GM19452 (cell line): ENCODE measurements around the gene RORB.

Experiments
- ATAC-seq: cut with Tn5 transposase; IDR thresholded peaks from one replicate; pipeline ENCODE4 v1.9.1; 2021; ENCODE audit not compliant: unreplicated experiment

RORB gene

DNA sequence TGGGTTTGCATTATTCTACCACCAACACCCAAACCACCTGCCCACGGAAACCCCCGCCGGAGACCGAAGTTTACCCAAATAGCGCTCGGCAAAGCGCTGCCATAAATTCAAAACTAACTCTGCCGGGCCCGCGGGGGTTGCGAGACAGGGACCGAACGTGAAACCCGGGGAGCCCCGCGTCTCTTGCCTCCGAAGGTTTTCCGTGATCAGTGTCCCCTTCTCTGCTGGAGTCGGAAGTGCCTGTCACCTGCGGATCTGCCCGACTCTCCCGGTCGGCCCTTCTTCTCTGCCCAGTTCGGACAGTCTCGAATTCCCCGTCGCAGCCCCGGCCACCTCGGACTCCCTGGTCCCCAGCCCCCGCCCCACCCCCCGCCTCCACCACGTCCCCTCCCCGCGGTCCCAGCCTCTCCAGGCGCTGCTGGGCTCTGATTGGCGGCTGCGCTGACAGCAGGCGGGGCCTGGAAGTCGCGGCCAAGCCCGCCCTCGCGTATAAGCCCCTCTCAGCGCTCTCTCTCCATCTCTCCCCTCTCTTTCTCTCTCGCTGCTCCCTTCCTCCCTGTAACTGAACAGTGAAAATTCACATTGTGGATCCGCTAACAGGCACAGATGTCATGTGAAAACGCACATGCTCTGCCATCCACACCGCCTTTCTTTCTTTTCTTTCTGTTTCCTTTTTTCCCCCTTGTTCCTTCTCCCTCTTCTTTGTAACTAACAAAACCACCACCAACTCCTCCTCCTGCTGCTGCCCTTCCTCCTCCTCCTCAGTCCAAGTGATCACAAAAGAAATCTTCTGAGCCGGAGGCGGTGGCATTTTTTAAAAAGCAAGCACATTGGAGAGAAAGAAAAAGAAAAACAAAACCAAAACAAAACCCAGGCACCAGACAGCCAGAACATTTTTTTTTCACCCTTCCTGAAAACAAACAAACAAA, at the start of gene RORB:
RORB (plus strand) TSS at position 517 of the 929 bp plus-strand sequence. CDS start 642 bp downstream, outside the sequence.
- peak; percentile 94 for ATAC-seq

DNA sequence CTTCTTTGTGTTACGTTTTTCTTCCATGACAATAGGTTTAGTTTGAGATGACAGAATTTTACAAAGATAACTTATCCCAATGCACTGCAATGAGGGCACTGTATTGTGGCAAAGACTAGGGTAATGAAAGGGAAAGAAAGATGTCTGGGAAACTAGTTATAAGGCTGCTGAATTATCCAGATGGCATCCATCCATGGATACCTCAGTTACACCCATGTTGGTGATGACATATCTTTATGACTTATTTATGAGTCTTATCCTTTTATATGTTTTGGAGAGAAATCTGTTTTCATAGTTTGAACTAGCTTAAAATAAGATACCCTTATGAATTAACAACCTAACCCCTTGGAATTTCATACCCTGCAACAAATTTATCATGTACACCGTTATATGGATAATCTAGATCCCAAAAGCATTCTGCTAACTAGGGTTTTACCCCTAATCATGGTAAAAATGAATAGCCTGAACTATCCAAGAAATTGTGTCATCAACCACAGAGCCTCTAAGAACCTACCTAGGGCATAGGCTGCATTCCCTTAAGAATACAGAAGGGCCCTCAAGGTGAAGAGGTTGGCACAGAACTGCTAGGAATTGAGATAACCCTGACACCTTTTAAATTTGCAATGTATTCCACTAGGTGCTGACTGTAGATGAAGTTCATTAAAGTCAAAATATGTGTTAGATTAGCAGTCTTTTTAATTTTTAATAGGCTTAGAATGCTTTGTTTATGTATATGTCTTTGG, 49.5 kb upstream of the RORB start:
- ATAC-seq: no peak

DNA sequence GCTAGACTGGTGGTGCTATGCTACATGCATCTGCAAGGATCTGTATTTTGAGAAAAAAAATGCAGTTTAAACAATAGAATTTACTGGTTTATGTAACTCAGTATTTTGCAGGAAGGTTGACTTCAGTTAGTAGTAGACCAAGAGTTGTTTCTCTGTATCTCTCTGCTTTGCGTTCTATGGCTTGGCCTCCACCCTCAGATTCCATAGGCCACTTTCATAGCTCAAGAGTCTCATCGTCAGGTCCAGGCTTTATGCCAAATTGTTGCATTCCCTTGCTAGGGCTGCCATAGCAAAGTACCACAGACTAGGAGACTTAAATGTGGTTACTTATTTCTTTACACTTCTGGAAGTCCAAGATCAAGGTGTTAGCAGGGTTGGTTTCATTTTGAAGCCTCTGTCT, 48.1 kb upstream of the RORB start:
- ATAC-seq: no peak

DNA sequence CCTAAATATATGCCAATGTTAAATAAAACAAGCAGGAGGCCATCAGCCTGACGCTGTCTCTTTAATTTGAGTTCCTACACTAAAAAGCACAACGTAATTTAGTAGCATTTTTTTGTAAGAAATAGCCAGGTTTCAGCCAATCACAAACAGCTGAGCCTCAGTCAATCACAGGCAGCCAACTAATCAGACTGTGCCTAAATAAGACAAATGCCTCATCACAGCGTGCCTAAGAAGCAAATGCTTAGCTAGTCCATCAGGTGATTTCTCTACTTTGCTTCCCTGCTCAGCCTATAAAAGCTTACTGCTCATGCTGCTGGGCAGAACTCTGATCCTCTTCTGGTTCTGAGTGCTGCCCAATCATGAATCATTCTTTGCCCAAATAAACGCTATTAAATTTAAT, 38.3 kb upstream of the RORB start:
- ATAC-seq: no peak

DNA sequence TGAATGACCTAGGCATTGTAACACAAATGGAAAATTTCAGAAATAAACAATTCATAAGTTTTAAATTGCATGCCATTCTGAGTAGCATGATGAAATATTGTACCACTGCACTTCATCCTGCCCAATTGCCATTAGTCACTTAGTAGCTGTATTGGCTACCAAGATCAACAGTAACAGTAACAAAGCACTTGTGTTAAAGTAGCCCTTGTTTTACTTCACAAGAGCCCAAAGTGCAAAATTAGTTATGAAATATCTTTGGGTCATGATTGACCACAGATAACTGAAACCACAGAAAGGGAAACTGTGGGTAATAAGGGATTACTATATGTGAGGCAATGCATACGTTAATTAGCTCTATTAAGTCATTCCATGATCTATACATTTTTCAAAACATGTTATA, 33.3 kb upstream of the RORB start:
- ATAC-seq: no peak

DNA sequence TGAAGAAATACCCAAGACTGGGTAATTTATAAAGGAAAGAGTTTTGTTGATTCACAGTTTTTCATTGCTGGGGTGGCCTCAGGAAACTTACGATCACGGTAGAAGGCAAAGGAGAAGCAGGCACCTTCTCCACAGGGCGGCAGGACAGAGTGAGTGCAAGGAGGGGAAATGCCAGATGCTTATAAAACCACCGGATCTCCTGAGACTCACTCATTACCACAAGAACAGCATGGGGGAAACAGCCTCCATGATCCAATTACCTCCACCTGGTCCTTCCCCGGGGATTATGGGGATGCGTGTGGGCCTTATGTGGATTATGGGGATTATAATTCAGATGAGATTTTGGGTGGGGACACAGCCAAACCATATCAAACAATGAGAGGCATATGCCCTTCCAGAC, 18.5 kb upstream of the RORB start:
- no peak for ATAC-seq

DNA sequence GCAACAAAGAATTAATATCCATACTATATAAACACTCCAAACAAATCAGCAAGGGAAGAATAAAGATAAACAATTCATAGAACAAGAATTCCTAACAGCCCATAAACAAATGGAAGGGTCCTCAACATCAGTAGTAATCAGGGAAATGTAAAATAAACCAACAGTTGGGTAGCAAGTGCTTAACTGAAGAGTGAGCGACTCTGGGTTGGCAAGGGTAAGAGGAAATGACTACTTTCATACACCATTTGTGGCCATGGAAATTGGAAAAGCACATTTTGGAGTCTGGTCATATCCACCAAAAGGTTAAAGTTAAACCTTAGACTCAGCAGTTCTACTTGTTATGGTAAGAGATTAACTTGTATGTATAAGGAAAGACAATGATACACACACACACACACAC, 17.4 kb upstream of the RORB start:
- ATAC-seq: no peak

DNA sequence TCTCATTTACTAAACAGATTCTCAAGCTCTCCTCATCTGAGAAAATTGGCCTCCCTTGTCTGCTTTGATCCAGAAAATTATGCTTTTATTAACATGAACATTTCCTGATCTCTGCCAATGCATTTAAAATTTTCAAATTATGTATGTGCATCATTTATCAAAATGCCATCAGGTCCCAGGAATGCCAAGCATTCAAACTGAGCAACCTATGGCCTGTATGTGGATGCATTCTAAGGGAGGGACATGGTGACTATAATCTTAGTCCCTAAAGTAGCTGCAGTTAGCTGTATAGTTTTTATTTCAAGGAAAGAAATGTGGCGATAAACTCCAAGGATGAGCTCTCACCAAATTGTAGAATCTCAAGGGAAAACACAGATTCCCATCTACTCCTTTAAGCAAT, 9.7 kb upstream of the RORB start:
- no peak for ATAC-seq

DNA sequence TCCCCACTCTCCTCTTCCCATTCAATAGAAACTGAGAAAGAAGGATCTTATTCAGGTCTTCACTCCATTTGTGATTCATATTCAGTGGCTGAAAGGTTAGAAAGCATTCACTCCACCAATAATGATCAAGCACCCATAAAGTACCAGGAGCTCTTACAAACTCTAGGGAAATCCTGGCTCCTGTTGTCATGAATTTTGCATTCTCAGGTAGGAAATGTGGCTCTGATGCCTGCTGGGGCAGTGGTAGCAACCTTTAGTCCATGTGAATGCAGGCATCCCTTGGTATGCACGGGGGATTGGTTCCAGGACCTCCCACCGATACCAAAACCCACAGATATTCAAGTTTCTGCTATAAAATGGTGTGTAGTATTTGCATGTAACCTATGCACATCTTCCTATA, 3.6 kb upstream of the RORB start:
- no peak for ATAC-seq

DNA sequence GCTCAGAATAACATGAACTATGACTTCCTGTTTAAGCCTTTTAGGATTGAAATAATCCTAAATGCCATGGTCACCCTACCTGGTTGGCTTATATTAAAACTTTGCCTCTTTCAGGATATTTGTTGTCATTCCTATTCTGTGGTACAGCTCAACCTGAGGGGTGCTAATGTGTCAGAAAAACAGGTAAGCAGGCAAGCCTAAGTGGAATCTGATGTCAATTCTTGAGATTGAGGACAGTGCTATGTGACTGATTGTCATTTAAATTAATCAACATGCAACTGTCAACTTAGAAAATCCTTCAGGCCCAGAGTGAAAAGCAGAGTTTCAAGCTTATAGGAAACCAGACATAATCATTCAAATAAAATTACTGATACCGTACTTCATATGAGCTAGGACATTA, 2.6 kb upstream of the RORB start:
- no peak for ATAC-seq

DNA sequence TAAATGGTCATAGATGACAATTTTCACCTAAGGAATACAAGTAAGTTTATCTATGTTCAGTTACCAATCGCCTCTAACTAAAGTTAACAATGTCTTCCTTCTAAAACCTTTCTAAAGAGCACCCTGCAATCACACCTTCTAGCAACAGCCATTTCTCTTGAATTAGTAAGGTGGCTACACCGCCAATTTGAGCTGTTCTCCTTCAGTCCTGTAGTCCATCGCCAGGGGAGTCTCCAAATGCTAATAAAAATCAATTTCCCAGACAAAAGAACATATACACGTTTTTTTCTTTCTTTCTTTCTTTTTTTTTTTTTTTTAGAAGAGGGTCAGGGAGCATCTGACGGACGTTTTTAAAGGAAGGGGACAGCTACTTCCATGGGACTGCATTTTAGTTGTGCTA, 729 bp upstream of the RORB start:
- ATAC-seq: no peak

DNA sequence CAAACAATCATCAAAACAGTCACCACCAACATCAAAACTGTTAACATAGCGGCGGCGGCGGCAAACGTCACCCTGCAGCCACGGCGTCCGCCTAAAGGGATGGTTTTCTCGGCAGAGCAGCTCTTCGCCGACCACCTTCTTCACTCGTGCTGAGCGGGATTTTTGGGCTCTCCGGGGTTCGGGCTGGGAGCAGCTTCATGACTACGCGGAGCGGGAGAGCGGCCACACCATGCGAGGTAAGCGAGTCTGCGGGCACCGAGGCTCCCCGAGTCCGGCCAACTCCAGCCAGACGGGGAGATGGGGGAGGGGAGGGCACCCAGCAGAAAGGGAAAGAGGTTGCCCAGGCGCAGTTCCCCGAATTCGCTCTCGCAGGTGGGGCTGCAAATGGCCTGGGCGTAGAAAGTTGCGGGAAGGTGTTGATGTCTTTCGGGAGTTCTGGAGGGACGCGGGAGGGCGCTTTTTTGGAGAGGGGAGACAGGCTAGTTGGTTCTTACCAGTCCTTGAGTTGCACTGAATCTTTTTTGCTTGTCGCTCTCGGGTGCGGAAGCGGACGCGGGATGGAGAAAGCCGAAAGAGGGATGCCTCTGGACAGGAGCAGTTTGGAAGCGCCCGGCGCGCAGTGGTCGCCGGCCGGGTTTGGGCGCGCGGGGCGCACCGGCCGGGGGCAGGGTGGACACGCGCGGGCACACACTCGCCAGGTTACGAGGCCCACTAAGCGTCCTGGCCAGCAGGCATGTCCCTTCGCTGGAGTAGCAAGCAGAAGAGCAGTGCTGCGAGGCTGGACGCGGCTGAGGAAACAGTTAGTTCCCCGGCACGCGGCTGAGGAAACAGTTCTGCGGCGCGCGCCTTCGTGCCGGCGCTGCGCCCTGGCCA, 849 bp downstream of the RORB start:
- ATAC-seq: peak; percentile 6

DNA sequence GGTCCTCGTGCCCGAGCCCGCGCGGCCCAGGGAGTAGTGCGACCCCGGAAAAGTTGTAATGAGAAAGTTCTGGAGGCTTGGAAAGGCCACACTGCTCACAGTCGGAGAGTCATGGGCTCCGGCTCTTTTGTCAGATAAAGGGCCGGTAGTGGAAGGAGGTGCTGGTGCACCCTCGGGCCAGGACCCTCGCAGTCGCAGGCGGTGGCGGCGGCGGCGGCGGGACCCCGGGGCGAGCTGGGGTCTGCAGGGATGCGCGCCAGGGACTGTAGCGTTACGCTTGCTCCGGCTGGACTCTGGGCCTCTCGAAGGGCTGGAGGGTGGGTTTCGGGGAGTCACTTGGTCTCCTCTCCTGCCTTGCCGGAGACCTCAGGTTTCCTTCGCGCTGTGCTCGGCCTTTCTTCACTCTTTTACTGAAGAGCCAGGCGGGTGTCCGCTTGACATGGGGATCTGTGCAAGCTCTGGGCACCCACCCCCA, 1.5 kb downstream of the RORB start:
- ATAC-seq: no peak

DNA sequence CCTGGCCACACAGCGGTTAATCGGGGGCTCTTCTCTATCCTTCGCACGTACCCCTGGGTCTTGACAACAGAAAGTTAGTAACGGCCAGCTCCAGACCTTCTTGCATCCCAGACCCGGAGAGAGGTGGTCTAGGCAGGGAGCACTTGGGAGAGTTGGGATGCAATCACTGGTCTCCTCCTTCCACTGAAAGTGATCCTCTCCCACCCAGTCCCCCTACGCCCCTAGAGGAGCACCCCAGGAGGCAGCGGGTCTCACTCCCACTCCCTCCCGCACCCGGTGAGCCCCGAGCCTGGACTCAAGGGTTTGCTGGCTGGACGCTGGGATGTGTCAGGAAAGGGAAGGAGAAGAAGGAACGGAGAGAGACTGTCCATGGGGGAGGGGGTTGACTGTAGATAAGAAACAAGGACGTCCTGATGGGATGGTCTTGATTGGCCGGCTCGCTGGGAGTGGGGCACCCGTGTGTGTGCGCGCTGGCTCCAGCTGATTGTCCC, 2.0 kb downstream of the RORB start:
- ATAC-seq: no peak

DNA sequence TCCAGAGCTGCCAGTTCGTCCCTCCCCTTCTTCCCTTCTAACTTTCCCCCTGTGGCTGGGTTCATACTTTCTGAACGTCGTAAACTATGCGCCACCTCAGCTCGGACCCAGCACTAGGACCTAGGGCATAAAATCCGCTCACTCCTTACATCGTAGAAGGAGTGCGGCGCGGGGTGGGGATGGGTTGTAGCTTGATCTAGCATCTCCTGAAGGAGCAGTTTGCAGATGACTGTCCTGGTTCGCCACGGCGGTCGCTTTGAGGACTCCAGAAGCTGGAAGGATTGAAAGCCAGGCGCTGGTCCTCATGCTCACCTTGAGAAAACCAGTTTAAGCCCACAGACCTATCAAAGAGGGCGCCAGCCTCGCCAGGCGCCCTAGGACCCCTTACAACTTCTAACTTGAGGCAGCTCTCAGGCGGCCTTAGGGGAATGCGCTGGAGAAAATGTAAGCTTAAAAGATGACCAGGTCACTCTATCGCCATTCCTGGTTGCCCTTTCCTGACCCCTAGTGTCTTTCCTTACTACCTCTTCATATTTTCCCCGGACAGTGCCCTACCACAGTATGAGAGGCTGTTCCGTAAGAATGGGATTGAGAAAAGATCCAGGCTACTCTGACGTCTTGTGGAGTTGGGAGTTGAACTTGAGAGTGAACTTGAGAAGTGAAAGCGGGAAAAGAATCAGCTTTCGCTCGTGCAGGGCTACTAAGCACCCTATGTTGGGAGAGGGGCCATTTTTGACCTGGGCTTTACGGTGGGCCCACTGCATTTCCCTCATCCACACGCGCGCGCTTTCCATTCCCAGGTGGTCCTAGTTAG, 2.8 kb downstream of the RORB start:
- no peak for ATAC-seq

DNA sequence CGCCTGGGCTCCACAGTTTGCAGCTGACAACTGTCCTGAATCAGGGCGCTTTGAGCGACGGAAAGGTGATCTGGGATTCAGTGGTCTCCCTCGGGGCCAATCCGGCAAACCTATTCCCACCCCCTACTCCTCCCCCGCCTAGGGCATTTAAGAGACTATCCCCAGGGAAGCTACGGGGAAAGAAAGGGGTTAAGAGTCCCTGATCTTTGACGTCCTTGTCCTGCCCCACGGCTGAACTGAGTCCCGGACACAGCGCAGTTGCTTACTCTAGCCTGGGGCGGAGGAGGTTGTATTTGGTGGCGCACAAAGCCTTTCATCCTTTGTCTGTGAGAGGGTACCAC, 3.4 kb downstream of the RORB start:
- ATAC-seq: no peak

DNA sequence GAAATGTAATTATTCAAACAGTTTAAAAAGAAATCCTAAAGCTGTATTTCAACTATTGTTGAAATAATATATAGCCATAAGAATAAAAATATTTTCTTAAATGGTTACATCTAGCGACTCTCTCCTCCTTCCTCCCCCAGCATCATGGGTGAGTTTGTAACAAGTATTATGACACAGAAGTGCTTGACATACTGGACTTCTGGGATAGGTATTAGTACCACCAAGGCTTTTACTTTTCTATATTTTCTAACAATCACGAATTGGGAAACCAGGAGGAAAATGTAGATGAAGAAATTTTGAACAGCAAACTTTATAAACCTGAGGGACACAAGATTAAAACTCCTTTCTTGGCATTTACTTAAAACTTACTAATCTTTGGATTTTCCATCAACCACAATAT, 4.4 kb downstream of the RORB start:
- ATAC-seq: no peak

DNA sequence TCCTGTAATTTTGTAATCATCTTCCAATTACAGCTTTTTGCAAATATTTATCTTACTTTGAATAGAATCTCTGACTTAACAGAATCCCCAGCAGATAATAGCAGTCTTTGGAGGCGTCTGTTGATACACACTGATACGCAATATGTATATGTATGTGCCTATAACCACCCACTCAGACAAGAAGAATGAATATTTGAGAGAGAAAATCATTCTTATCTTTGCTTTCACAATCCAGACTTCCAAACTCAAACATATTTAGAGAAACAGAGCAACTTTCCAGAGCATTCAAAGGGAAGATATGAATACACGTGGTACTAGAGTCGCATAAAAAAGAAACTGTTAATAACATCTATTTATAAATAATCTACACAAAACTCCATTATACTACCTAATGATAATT, 6.1 kb downstream of the RORB start:
- ATAC-seq: no peak

DNA sequence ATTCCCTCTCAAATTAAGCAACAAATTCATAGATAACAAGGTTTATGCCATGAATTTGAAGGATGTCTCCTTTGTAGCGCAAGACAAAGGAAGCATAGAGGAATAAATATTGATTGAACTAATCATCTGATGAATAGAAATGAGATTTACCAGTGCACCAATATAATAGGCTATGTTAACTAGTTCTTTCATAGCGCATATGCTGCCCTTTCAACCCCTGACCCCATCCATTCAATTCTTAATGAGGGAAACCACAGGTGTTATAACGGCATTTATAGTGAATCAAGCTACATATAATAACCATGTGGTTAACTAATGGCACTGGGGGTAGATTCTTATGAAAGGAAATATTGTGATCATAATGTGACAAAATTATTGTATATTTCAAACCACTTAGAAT, 6.5 kb downstream of the RORB start:
- ATAC-seq: no peak

DNA sequence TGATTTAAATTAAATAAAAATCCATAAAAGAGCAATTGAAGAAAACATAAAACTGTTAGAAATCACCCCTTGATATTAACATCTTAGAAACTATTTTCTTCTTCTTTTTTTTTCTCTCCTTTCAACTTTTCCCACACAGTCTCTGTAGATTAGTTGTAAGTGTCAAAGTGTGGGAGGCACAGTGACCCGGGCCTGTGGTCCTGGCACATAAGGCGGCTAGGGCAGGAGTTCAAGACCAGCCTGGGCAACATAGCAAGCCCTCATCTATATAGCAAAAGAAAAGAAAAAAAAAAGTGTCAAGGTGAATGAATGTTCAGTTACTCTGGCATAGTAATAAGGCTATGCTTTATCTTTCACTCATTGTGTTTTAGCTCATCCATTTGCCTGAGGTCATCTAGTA, 14.2 kb downstream of the RORB start:
- ATAC-seq: no peak
